NOMO-1 (cell line): ENCODE measurements around the gene RHD.
"Not testable (repeated sequence)": the region's sequence is repeated elsewhere in the genome, so short reads cannot be mapped to it uniquely, and the experiment has no call there.

ENCODE experiments used
- DNase-seq, 2 experiments: peaks; one replicate each; lab custom pipeline; 2025; ENCODE audit not compliant: unreplicated experiment in 2 of 2; lab: John Stamatoyannopoulos, UW

RHD gene

GRCh38 chr1:25347556-25347955, 75.2 kb downstream of the RHD start:
- DNase-seq = no peak

GRCh38 chr1:25349606-25350005, 77.3 kb downstream of the RHD start:
- DNase-seq = no peak

- no peak for DNase-seq
Observed at GRCh38 chr1:25355841-25356395, 83.6 kb downstream of the RHD start.

GRCh38 chr1:25356441-25356840, 84.1 kb downstream of the RHD start:
- DNase-seq = no peak

- no peak for DNase-seq
Observed at GRCh38 chr1:25356848-25357247, 84.5 kb downstream of the RHD start.

GRCh38 chr1:25360596-25361581, 88.6 kb downstream of the RHD start:
- no peak for DNase-seq

- DNase-seq = no peak
Observed at GRCh38 chr1:25361901-25362300, 89.6 kb downstream of the RHD start.

- not testable (repeated sequence) for DNase-seq
Observed at GRCh38 chr1:25362634-25363559, 90.6 kb downstream of the RHD start.

- DNase-seq = no peak
Observed at GRCh38 chr1:25369241-25369640, 96.9 kb downstream of the RHD start.

- DNase-seq = not testable (repeated sequence)
Observed at GRCh38 chr1:25369691-25370271, 97.5 kb downstream of the RHD start.

- DNase-seq = not testable (repeated sequence)
Observed at GRCh38 chr1:25371757-25372156, 99.4 kb downstream of the RHD start.

GRCh38 chr1:25378367-25378766, 106.1 kb downstream of the RHD start:
- not testable (repeated sequence) for DNase-seq
